Activated effector memory CD4-positive, alpha-beta T cell treated with Interleukin-2 at 50 U/mL for 16 hours (primary cell): Measurements from ENCODE around the gene SUMO2.
"Not testable (repeated sequence)": the region's sequence is repeated elsewhere in the genome, so short reads cannot be mapped to it uniquely, and the experiment has no call there.

Experiments used
- DNase-seq: peaks from one replicate; pipeline ENCODE4 v3.0.0-alpha.2; 2020

SUMO2 gene

DNA sequence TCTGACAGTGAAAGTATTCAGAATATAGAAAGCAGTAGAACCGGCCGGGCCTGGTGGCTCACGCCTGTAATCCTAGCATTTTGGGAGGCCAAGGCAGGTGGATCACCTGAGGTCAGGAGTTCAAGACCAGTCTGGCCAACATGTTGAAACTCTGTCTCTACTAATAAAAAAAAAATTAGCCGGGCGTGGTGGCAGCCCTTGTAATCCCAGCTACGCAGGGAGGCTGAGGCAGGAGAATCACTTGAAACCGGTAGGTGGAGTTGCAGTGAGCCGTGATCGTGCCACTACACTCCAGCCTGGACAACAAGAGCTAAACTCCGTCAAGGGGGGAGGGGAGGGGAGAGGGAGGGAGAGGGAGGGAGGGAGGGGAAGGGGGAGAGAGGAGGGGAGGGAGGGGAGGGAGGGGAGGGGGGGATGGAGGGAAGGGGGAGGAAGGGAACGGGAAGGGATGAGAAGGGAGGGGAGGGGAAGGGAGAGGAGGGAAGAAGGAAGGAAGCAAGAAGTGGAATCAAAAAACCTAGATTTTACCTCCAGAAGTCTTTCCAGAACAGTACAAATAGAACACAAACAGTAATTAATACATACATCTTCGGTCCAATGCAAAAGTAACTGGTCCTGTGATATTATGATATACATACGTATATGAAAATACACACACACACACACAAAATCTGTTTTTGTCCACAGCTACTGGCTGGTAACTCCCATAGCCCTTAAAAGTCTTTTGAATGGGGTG is 40.4 kb downstream of the SUMO2 start:
- DNase-seq: no peak

DNA sequence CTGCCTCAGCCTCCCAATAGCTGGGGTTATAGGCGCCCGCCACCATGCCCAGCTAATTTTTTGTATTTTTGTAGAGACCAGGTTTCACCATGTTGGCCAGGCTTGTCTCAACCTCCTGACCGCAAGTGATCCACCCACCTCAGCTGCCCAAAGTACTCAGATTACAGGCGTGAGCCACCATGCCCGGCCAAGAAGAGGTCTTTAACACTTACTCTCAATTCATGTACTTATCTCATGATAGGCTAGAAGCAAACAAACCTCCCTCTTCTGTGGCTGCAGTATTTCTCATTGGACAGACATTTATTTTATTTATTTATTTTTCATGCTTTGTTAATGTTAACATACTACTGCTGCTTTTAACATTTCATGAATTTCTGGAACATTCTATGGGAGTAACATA is 44.2 kb downstream of the SUMO2 start:
- no peak for DNase-seq

DNA sequence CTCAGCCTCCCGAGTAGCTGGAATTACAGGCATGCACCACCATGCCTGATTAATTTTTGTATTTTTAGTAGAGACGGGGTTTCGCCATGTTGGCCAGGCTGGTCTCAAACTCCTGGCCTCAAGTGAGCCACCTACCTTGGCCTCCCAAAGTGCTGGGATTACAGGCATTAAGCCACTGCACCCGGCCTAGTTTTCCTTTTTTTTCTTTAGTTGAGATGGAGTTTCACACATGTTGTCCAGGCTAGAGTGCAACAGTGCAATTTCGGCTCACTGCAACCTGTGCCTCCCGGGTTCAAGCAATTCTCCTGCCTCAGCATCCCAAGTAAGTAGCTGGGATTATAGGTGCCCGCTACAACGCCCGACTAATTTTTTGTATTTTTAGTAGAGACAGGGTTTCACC is 45.0 kb downstream of the SUMO2 start:
- not testable (repeated sequence) for DNase-seq

DNA sequence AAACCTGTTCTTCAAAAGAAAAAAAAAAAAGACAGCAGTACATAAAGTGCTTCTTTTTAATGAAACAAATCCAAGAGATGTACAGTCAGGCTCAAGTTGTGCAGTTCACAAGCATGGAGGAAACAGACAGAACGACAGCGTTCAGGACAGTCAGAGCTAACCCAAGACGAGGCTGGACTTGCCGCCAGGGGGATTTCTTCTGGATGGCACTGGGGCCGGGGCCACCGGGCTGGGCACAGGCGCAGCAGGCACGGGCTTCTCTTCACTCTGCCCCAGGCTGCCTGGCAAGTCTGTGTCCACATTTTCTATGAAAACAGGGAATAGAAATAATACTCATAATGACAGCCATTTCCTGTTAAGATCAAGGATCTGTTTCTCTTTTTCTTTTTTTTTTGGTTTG is 46.8 kb downstream of the SUMO2 start:
- DNase-seq: no peak

GRCh38 chr17:75135452-75135851 is 47.3 kb downstream of the SUMO2 start:
- DNase-seq: no peak

DNA sequence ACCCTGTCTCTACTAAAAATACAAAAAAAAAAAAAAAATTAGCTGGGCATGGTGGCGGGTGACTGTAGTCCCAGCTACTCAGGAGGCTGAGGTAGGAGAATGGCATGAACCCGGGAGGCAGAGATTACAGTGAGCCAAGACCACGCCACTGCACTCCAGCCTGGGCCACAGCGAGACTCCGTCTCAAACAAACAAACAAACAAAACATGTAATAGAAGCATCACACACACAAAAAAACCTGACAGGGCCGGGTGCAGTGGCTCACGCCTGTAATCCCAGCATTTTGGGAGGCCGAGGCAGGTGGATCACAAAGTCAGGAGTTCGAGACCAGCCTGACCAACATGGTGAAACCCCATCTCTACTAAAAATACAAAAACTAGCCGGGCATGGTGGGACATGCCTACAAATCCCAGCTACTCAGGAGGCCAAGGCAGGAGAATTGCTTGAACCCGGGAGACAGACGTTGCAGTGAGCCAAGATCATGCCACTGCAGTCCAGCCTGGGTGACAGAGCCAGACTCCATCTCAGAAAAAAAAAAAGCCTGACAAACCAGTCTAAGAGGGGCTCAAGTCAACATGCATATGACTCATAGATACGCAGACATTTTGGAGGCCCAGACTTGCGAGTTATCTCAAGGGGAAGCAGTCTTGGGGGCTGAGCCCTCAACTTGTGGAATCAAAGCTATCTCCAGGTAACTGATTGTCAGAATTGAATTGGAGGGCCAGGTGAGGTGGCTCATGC is 49.0 kb downstream of the SUMO2 start:
- DNase-seq: not testable (repeated sequence)

DNA sequence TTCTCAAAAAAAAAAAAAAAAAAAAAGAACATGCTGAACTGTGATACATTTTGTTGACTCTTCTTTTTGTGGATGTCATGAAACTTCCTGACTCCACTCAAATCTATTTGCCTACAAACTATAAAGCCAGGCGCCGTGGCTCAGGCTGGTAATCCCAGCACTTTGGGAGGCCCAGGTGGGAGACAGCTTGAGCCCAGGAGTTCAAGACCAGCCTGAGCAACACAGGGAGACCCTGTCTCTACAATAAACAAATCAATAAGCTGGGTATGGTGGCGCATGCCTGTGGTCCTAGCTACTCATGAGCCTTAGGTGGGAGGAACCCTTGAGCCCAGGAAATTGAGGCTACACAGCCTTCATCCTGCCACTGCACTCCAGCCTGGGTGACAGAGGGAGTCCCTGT is 49.8 kb downstream of the SUMO2 start:
- DNase-seq: no peak

DNA sequence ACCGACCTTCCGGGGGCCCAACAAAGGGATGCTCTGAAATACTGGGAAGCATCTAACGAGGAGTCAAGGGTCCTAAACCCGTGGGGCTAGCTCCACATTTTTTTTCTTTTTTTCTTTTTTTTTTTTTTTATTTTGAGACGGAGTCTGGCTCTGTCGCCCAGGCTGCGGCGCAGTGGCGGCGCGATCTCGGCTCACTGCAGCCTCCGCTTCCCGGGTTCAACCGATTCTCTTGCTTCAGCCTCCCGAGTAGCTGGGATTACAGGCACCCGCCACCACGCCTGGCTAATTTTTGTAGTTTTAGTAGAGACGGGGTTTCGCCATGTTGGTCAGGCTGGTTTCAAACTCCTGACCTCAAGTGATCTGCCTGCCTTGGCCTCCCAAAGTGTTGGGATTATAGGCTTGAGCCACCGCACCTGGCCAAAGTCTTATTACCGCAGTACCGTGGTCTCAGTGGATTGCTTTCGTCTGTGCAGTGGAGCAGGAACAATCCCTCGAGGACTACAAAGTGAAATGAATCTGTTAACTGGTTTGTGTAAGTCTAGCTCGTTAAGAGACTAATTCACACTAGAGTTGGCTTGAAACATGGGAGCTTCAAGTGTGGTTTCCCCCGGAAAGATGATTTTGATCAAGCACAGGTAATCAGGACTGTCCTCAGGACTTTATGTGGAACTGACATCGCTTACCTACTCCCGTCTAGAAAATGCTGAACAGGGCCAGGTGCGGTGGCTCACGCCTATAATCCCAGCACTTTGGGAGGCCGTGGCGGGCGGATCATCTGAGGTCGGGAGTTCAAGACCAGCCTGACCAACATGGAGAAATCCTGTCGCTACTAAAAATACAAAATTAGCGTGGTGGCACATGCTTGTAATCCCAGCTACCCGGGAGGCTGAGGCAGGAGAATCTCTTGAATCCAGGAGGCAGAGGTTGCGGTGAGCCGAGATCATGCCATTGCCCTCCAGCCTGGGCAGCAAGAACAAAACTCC is 50.5 kb downstream of the SUMO2 start:
- not testable (repeated sequence) for DNase-seq

- peak; percentile 50 for DNase-seq
Measured at GRCh38 chr17:75131278-75132017, 51.3 kb downstream of the SUMO2 start, which contains the start of gene NT5C. NT5C (minus strand) TSS chr17:75131742; CDS start chr17:75131707, 35 bp downstream.

GRCh38 chr17:75130632-75131277 is 52.0 kb downstream of the SUMO2 start:
- DNase-seq: peak; percentile 30

DNA sequence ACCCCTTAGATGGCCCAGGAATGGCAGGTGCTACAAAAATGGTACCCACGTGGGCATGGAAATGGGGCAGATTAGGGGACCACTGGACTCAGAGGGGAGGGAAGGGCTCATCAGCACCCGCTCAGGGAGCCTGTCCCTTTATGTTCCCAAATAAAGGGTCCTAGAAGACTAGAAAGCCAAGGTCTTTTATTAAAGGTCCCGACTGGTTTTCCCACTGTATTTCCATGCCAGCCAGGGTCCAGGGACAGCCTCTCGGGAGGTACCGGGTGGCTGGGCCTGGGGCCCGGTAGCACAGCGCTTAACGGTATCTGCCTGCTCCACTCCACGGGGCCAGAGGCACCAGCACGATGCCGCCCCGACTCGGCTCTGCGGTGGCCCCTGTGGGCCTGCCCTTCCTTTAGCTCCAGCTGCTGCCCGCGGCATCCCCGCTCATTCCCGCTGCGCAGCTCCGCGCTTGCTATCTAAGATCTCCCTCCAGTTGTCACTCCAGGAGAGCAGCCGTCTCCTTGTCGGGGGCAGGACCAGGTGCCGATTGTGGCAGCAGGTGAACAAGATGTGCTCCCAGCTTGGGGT is 52.6 kb downstream of the SUMO2 start:
- DNase-seq: no peak

DNA sequence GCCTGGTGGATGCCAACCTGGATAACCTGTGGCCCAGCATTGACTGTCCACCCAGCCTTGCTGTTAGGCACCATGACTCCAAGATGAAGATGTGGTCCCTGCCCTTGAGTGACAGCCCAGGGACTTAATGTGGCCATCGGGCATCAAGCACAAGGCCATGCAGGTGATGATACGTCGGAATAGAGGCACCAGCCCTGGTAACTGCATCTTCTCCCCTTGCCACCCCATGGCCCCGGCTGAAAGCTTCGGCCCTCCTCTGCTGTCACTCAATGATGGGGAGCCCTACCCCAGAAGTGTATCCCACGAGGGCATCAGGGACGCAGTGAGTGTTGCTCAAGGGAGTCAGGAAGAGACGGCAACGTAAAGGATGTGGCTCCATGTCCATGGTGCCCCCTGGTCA is 53.2 kb downstream of the SUMO2 start:
- DNase-seq: no peak

DNA sequence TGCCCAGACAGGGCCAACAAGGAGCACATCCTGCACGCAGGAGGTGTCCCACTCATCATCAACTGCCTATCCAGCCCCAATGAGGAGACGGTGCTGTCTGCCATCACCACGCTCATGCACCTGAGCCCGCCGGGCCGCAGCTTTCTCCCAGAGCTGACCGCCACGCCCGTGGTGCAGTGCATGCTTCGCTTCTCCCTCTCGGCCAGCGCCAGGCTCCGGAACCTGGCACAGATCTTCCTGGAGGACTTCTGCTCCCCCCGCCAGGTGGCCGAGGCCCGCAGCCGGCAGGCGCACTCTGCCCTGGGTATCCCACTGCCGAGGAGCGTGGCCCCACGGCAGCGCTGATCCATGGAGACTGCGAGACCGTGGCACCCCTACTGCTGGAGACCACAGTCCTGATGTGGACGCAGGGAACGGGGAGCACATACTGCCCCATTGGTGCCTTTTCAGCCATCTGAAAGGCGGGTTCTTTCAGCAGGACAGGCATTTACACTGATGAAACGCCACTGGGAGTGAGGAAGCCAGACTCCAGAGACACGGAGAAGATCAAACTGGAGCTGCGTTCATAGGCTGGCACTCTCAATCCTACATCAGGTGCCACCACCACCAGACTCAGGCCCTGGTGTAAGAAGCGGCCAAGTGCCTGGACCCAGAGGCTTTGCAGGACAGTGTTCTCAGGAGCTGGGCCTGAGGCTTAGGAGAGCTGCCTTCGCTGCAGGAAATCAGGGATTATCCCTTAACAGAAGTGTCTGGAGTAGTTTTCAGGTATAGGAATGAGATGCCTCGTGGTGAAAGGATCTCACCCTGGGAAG is 53.9 kb downstream of the SUMO2 start:
- no peak for DNase-seq

- DNase-seq: not testable (repeated sequence)
Measured at GRCh38 chr17:75127936-75128335, 54.8 kb downstream of the SUMO2 start.

DNA sequence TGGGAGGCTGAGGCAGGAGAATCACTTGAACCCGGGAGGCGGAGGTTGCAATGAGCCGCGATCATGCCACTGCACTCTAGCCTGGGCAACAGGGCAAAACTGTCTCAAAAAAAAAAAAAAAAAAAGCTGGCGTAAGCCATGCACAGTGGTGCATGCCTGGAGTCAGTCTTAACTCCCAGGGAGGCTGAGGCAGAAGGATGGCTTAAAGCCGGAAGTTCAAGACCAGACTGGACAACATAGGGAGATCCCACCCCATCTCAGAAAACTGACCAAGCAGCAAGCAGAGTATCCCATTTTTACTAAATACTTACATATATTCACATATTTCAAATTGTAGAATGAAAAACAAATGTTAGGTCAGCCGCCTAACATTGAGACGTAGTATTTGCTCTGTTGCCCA is 55.8 kb downstream of the SUMO2 start:
- DNase-seq: no peak

GRCh38 chr17:75125984-75126383 is 56.8 kb downstream of the SUMO2 start:
- no peak for DNase-seq

DNA sequence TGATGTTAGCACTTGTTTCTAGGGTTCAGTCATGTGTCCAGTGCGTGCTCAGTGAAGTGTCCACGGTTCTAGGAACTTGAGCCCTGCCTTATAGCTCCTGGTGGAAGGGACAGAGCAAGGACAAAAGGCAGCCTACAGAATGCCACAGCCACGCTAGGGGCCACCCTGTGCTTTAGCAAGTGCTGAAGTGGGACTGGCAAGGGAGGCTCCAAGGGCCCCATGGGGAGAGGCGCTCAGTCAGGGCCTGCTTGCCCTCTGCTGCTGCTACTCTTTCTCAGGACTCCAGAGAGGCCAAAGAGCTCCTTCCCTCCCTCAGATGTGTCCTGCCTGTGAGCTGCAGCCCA is 58.0 kb downstream of the SUMO2 start:
- no peak for DNase-seq

GRCh38 chr17:75124041-75124818 is 58.5 kb downstream of the SUMO2 start:
- peak; percentile 71 for DNase-seq

DNA sequence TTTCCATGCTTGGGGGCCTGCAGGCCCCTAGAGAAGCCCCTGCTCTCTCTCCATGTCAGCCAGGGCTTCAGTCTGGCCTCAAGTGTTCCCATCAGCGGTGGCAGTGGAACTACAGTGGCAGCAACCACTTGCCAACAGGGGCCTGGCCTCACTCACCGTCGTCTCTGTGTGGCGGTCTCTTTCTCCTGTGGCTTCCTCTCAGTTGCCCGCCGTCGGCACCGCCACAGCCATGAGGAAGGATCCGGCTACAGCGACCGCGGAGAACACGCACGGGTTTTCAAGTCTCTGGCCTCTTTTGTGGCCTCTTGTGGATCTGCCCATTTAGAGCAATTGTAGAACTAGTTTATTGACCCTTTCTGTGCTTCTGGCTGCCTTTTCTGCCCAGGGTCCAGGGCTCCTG is 64.5 kb downstream of the SUMO2 start:
- DNase-seq: no peak

- no peak for DNase-seq
Measured at GRCh38 chr17:75116737-75117136, 66.0 kb downstream of the SUMO2 start.
